Astrocyte of the spinal cord (primary cell): ENCODE measurements around the gene CD96.
A peak's percentile ranks its signal among the peaks of the same experiment; 100 is the strongest.
"Not testable (repeated sequence)": the region's sequence is repeated elsewhere in the genome, so short reads cannot be mapped to it uniquely, and the experiment has no call there.

Experiments used
- DNase-seq: peaks from one replicate; pipeline ENCODE4 v3.0.0; 2011; ENCODE audit warnings: low read depth, low spot score
- H3K4me3 ChIP-seq: 2 replicates; pipeline ENCODE4 v1.5.1; 2011; ENCODE audit warnings: low read depth, mild to moderate bottlenecking, low read length, moderate library complexity
- CTCF ChIP-seq: IDR thresholded peaks from 2 replicates; pipeline ENCODE4 v1.5.1; 2012; ENCODE audit warnings: low read depth, mild to moderate bottlenecking, low read length, inconsistent platforms
- in situ Hi-C: cut with HindIII; loops from 2 replicates; pipeline ENCODE4 v1.10.0; 2017; ENCODE audit warnings: low sequenced_read_pairs

CD96 gene

DNA sequence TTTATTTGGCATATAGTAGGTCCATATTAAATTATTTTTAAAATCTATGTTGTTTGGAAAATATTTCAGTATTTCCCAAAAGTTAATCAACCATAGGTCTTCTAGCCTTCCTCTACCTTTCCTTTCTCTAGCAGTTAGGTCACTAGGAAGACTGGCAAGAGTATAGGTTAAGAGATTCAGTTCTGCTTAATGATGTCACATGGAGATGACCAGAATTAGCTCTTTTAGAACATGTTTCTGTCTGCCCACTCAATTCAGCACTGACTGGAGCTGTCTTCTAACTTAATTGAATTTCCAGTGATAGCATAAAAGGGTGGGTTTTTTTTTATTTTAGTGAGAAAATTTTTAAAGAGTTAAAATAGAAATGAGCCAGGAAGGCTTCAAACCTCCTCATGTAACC lies 76.9 kb downstream of the CD96 start:
- in situ Hi-C loops, result no loop called here
- no peak for TF ChIP-seq CTCF
- no peak overlapping the region for H3K4me3 ChIP-seq
- DNase-seq, result no peak

GRCh38 chr3:111619833-111620232 lies 77.8 kb downstream of the CD96 start:
- in situ Hi-C loops, result no loop called here
- TF ChIP-seq CTCF, result no peak
- H3K4me3 ChIP-seq, result no peak overlapping the region
- DNase-seq, result peak; percentile 20

DNA sequence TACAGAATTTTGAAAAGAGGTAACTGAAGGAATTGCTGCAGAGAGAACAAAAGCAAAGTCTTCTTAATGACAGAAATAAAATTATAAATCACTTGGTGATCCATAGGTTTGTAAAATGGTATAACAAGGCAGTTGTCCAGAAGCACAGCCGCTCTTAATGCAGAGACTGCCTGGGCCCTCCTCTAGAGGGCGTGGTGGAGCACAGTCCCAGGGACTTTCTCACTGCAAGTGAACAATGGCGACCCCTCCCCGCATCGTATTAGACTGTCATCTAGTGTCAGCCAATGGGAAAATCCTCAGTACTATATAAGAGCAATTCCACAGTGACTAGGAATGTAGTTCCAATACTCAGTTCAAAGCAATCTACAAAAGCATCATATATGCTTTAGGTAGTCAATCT lies 79.5 kb downstream of the CD96 start:
- TF ChIP-seq CTCF, result peak; percentile 42
- no peak for DNase-seq
- no peak overlapping the region for H3K4me3 ChIP-seq
- in situ Hi-C loops, result no loop called here

GRCh38 chr3:111627092-111627491 lies 85.1 kb downstream of the CD96 start:
- no peak overlapping the region for H3K4me3 ChIP-seq
- in situ Hi-C loops, result no loop called here
- DNase-seq, result no peak
- no peak for TF ChIP-seq CTCF

GRCh38 chr3:111629018-111629417 lies 87.0 kb downstream of the CD96 start:
- H3K4me3 ChIP-seq, DNase-seq, in situ Hi-C loops: not testable (repeated sequence)

GRCh38 chr3:111630638-111631037 lies 88.6 kb downstream of the CD96 start:
- DNase-seq, H3K4me3 ChIP-seq, in situ Hi-C loops: not testable (repeated sequence)

- no peak for DNase-seq
- H3K4me3 ChIP-seq, result no peak overlapping the region
- in situ Hi-C loops, result no loop called here
- TF ChIP-seq CTCF, result no peak
These were observed 93.4 kb downstream of the CD96 start for GRCh38 chr3:111635403-111635802.

- in situ Hi-C loops, result no loop called here
- DNase-seq, result no peak
- no peak for TF ChIP-seq CTCF
- H3K4me3 ChIP-seq, result no peak overlapping the region
These were observed 94.4 kb downstream of the CD96 start for GRCh38 chr3:111636366-111636885.
